Kidney capillary endothelial cell (primary cell): Measurements from ENCODE around the gene SLC16A11.
"Not testable (repeated sequence)": the region's sequence is repeated elsewhere in the genome, so short reads cannot be mapped to it uniquely, and the experiment has no call there.

Source experiments
- DNase-seq: peaks from one replicate; pipeline ENCODE4 v3.0.0-alpha.2; 2018; ENCODE audit warnings: low spot score

Gene SLC16A11

DNA sequence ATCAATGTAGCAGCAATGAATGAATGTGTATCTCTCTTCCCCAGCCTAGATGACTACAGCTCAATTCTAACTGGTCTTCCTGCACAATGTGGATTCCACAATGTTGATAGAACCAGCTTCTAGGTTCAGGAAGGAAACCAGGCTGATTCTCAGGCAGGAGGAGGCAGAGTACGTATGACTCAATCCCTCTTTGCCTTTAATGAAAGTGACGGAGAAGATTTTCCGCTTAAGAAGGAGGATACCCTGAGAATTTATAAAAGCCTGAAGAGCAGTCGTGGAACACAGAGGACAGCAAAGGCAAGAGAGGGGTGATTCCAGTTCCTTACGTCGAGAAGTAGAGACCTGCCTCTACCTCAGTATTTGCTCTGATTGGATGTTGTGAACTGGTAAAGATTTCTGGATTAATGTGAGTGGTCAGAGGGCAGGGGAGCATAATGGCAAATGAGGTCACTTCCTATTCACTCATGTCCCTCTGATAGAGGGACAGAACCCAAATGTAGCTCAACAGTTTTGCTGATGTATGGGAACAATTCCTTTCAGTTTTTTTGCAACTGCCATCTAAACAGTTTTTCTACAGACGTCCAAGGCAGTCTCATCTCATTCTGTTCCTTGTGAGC is 15.0 kb upstream of the SLC16A11 start:
- DNase-seq = peak; percentile 87

DNA sequence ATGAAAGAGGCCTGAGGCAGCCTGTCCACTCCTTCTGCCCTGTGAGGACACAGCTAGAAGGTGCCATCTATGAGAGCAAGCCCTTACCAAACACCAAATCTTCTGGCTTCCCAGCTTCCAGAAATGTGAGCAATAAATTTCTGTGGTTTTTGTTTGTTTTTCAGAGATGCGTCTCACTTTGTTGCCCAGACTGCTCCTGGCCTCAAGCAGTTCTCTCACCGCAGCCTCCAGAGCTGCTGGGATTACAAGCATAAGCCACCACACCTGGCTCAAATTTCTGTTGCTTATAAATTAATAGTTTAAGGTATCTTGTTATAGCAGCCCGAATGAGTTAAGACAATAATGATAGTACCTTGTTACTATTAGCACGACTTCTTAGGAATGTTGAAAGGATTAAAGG is 12.5 kb upstream of the SLC16A11 start:
- no peak for DNase-seq

GRCh38 chr17:7050583-7050982 is 6.7 kb upstream of the SLC16A11 start:
- not testable (repeated sequence) for DNase-seq

GRCh38 chr17:7048968-7049367 is 5.1 kb upstream of the SLC16A11 start:
- DNase-seq = no peak

GRCh38 chr17:7047566-7047965 is 3.7 kb upstream of the SLC16A11 start:
- no peak for DNase-seq

GRCh38 chr17:7046725-7047397 is 3.0 kb upstream of the SLC16A11 start:
- not testable (repeated sequence) for DNase-seq

DNA sequence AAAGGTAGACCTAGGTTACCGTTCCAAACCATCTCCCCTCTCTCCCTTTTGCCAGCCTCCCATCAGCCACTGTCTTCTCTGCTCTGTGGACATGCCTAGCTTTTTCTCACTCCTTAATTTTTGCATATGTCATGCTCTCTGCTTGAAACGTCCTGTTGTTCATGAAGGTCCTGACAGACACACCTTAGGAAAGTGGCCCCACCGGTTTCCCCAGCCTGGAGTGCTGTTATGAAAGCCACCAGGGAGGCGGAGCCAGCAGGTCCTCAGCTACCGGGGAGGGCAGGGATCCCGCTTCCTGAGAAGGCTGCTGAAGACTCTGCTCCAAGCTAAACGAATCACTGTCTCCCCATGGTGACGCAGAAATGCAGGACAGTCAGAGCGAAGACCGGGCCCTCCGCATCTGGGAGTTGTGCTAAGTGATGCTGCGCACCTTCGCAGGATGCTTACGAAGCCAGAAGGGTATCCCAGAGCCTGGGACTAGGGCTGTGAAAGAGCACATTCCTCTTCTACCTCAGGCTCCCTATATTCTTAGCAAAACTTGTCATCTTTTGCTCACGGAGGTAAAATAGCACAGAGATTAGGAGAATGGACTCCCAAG is 2.3 kb upstream of the SLC16A11 start:
- DNase-seq = no peak

DNA sequence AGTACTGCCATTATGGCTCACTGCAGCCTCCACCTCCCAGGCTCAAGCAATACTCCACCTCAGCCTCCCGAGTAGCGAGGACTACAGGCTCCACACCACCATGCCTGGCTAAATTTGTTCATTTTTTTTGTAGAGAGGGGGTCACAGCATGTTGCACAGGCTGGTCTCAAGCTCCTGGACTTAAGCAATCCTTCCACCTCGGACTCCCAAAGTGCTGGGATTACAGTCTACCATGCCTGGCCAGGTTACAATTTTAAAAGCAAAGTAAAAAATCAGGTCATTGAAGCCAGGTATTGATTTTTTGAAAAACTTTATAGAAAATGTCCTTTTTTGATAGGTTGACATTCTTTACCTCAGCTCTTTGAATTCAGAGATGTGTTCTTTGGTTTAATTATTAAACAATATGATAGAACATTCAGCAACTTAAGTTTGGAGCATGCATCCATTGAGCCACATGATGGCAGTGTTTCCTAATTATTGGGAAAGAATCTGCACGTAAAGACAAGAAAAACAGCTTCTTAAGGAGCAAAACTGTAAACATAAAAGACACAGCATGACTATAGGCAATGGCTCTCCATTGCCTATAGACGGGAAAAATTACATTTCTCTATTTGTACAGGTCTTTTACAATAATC is 1.7 kb upstream of the SLC16A11 start:
- DNase-seq = peak; percentile 82

DNA sequence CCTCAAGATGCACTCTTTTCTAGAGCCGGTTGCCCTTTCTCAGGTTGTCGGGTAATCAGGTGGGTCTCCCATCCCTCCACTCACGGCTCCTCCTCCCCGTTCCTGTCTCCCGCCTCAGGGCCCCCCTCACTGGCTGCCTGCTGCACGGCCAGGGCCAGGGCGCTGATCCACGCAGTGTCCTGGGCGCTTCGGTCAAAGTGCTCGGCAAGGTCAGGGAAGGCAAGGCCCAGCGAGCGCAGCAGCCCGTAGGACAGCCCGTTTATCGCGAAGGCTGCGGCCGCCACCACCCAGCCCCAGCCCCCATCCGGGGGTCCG is 753 bp downstream of the SLC16A11 start:
- no peak for DNase-seq

DNA sequence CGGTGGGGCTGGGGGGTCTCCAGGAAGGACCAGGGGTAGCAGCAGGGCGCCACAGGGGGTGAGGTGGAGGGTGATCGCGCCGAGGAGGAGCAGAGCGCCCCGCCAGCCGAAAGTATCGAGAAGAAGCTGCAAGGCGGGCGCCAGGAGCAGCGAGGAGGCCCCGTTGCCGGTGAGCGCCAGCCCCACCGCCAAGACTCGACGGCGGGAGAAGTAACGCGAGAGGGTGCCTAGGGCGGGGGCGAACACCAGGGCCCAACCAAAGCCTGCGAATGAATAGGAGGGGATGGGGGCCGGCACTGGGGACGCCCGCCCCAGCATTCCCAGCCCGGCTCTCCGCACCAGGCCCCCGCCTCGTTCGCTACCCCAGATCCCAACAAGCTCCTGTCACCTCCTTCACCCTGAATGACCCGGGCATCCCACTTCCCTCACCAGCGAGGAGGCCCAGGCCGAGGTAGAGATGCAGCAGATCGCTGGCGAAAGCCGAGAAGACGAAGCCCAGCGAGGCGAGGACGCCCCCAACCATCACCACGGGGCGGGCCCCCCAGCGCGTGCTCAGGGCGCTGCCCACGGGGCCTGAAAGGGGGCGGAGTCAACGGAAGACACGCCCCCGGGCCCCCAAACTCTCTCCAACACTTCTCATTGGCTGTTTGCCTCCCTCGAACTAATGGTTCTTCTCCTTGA is 1.3 kb downstream of the SLC16A11 start:
- no peak for DNase-seq

DNA sequence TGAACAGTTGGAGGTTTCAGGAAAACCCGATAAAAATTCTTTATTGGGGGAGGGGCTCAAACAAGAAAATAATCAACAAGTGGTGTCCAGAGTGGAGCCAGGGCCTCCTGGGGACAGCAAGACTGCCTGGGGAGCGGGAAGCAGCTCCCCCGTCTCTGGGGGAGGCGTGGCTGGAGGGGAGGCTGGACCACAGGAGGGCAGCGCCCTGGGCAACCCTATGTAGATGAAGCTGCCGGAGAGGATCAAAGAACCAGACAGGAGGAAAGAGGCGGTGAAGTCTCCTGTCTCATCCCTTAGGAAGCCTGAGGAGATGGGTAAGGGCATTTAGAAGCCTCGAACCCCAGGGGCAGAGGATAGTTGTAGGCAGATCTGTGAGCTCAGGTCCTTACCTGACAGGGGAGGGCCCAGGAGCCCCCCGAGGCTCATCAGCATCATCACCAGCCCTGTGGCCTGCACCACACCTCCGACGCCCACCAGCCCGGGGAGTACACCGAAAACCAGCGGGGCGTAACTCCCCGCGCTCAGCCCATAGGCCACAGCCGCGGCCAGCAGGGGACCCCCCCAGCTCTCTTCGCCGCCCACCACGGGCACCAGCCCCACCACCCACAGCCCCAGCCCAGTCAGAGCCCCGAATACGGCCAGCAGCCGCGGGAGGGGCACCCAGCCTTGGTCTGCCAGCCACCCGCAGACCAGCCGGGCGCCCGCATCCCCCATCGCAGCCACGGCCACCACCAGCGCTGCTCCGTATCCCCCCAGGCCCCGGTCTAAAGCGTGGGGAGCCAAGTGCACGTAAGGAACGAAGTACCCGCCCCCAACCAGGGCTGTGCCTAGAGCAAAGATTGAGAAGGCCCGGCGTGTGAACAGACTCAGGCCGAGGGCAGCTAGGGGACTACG is 2.0 kb downstream of the SLC16A11 start:
- no peak for DNase-seq

- DNase-seq = no peak
These were observed 4.1 kb downstream of the SLC16A11 start for GRCh38 chr17:7039832-7040231.

GRCh38 chr17:7038025-7038862 is 5.6 kb downstream of the SLC16A11 start:
- DNase-seq = no peak

- peak; percentile 93 for DNase-seq
These were observed 8.1 kb downstream of the SLC16A11 start, which contains the start of gene SLC16A13 for GRCh38 chr17:7035591-7036368. Gene SLC16A13, plus strand, starts transcription at chr17:7036015. Its CDS starts 368 bp downstream, at chr17:7036383.

GRCh38 chr17:7034955-7035590 is 8.8 kb downstream of the SLC16A11 start:
- DNase-seq = peak; percentile 73

GRCh38 chr17:7029659-7030058 is 14.2 kb downstream of the SLC16A11 start:
- peak; percentile 91 for DNase-seq

DNA sequence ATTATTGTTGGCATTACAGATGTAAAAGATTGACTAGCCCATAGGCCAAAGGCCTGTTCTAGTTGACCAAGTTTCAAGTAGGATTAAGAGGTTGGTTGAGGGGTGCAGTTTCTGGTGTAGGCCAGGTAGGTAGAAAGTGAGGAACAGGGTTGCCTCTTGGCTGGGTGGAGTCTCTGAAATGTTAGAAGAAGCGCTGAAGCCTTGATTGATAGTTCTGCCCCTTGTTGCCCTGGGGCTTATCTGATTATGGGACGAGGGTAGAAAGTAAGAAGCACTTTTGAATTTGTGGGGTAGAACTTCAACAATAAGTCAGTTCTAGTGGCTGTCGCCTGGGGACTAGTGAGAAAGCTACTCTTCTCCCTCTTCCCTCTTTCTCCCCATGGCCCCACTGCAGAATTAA is 14.8 kb downstream of the SLC16A11 start:
- no peak for DNase-seq

DNA sequence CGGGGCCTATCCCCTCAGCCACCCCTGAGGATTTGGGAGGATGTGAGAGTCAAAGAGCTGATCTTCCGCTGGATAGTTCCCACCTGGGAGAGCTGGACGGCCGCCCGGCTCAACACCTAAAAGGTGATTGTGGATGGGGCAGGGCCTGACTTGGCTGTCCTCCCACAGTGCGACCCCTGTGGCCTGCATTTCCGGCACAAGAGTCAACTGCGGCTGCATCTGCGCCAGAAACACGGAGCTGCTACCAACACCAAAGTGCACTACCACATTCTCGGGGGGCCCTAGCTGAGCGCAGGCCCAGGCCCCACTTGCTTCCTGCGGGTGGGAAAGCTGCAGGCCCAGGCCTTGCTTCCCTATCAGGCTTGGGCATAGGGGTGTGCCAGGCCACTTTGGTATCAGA is 16.6 kb downstream of the SLC16A11 start:
- no peak for DNase-seq

DNA sequence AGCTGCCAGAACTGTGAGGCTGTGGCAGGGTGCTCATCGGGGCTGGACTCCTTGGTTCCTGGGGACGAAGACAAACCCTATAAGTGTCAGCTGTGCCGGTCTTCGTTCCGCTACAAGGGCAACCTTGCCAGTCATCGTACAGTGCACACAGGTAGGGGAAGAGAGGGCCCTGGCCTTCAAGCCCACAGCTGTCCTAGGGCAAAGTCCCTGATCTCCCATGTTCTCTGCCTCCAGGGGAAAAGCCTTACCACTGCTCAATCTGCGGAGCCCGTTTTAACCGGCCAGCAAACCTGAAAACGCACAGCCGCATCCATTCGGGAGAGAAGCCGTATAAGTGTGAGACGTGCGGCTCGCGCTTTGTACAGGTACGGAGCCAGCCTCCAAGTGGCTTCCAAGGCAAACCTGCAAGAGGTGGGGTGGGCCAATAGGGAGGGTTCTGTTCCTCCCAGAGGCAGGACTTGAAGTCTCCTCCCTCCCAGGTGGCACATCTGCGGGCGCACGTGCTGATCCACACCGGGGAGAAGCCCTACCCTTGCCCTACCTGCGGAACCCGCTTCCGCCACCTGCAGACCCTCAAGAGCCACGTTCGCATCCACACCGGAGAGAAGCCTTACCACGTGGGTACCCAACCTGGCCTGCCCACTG is 17.3 kb downstream of the SLC16A11 start:
- no peak for DNase-seq
